ENCODE results near the gene RGPD6. TPM values are rescaled to one million over a fixed set of nuclear protein-coding genes. Genes with fewer than 3 reads are reported as not detected.
"Not testable (repeated sequence)": the region's sequence is repeated elsewhere in the genome, so short reads cannot be mapped to it uniquely, and the experiment has no call there.

The RGPD6 gene
- total RNA-seq (10 to 100 TPM; 35.1 to 45.6 TPM), polyA plus RNA-seq (1 to 10 TPM in 2 of 3 donors, under 1 TPM in 1; 0.96 to 3.2 (median 2.7) TPM), total RNA-seq (0.07 to 1.3 (median 0.71) reads per million in 6 experiments)

DNA sequence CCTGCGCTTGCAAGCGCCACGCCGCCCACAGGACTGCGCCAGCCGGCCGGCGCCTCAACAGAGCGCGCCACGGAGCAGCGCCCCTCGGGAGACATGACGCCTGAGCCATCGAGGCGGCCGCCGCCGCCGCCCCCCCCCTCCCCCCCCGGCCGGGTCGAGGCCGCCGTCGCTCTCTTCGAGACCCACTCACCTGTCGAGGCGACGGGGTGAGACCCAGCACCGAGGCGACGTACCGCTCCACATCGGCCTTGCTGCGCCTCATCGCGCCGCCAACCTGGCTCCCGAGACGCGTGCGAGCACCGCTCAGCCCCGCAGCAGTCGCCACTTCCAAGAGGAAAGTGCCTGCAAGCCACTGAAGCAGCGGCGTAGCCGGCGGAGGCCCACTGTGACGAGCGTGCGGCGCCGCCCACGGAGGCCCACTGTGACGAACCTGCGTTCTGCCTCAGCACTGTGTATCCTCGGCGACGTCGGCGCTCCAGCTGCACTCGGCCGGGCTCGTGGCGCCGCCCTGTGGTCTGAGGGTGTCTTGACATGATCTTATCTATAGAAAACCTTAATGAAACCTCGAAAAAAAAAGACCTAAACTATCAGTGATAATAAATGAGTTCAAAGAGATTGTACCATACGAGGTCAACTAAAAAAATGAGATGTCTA, at the start of gene RGPD6:
TSS of gene RGPD6 (minus strand) at position 460 of the 654 bp plus-strand sequence. CDS start at position 262, 198 bp downstream.
- POLR2A ChIA-PET, H3K9me3 Mint-ChIP-seq, H3K4me1 Mint-ChIP-seq, H3K27me3 Mint-ChIP-seq, H3K27ac Mint-ChIP-seq, H3K36me3 Mint-ChIP-seq: not testable (repeated sequence)
- DNase-seq (peak in 1 of 10 donors; percentile 8), ATAC-seq (peak; percentile 99)
- peak within 1 kb of the TSS in 1 of 10 donors; percentile 36 for H3K4me3 Mint-ChIP-seq

DNA sequence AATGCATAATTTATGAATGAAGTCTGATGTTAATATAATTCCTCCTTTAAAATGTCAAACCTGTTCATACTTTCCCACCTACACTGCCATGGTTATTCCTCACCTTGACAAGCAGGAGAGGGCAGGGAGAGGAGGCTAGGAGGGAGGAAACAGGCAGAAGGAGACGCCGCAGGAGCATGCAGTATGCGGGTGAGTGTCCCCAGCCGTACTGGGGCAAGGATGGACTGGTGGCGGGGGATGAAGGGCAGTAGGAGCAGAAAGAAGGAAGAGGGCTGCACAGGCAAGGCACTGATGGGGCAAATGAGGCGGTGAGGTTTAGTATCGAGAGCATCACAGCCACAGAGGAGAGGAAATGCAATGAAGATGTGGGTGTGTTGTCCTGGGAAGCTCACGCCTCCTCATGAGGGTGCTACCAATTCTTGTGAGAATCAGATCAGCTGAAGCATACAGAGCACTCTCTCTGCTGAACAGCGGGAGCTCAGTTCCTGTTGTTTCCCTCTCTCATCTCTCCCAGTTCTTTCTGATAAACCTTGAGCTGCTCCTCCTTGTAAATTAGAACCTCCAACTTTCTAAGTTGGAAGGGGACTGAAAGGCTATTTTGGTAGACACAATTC, 42.4 kb upstream of the RGPD6 start:
- H3K9me3 Mint-ChIP-seq, H3K27ac Mint-ChIP-seq, H3K27me3 Mint-ChIP-seq, H3K4me1 Mint-ChIP-seq, POLR2A ChIA-PET, H3K36me3 Mint-ChIP-seq, ATAC-seq, DNase-seq, H3K4me3 Mint-ChIP-seq: not testable (repeated sequence)

DNA sequence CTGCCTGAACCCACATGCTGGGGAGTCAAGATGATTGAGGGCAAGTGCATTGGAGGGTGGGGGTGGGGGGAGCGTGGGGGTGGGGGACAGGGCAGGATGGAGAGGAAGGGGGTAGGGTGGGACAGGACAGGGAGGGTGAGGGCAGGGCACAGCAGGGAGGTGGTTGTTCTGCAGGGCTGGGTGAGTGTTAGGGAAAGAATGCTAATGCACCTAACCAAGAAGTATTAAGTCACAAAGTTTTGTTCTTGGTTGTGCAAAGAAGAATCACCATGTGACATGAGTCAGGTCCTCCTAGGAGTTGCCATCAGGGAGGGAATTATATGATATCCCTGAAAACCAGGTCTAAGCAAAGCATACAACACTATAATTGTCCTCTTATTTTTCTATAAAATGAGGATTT, 36.9 kb upstream of the RGPD6 start:
- DNase-seq, H3K4me1 Mint-ChIP-seq, ATAC-seq, H3K9me3 Mint-ChIP-seq, POLR2A ChIA-PET, H3K27me3 Mint-ChIP-seq, H3K27ac Mint-ChIP-seq, H3K4me3 Mint-ChIP-seq, H3K36me3 Mint-ChIP-seq: not testable (repeated sequence)

DNA sequence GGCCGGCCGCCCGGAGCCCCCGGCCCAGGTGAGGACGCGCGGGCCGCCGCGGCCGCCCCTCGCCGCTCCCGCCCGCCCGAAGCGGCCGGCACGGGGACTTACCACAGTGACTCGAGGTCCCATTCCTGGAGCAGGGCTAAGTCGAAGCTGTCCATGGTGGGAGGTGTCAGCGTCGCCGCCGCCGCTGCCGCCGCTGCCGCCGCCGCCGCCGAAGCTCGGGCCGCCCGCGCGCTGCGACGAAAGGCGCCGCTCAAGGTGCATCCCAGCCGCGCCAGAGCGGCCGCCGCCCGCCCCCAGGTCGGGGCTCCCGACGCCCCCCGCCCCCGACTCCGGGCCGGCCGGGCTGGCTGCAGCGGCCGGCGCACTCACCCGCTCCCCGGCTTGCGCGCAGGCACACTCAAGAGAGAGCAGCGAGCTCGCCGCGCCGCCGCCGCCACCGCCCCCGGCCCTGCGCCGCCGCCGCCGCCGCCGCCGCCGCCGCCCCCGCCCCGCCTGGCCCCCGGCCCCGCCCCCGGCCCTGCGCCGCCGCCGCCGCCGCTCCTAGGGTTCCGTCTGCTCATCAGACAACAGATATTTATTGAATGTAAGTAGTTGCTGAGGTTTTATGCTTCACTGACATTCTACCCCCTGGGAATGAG, 33.7 kb upstream of the RGPD6 start:
- H3K27me3 Mint-ChIP-seq, H3K4me1 Mint-ChIP-seq, H3K27ac Mint-ChIP-seq, H3K9me3 Mint-ChIP-seq, POLR2A ChIA-PET, H3K36me3 Mint-ChIP-seq: not testable (repeated sequence)
- peak in 3 of 10 donors; percentile 4 to 14 (median 10) for DNase-seq
- peak; percentile 56 to 71 for ATAC-seq
- H3K4me3 Mint-ChIP-seq, result peak overlapping the region in 4 of 10 donors; percentile 7 to 29 (median 24)

DNA sequence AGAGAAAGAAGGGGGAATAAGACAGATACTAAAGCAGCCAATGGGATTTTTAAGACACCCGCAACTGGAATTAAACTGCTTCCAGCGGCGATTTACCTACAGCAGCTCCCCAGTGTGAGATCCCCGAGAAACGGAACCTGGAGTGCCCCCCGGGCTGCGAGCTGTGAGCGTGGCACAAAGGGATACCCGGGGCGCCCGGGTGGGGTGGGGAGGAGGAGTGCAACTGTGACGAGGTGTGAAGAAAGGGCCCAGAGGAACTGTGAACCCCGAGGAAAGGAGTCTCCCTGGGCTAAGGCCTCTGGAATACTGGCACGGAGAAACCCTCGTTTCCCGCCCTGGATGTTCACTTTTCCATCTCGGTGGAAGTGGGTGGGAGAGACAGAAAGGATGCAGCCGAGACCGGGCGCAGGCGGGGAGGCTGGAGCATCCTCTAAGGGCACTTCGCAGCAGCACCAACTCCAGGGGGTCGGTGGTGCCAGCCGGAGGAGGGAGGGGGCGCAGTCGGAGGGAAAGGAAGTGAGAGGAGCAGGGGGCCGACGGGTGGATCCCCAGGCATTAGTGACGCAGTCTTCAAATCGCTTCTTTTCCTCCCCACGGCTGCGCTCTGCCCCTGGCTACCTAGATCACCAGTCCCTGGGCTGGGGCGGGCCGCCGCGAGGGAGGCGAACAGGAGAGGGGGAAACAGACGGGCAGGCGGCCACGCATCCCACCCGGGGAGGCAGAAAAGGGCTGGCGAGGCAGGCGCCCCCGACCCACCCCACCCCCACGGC, 33.0 kb upstream of the RGPD6 start:
- DNase-seq, H3K9me3 Mint-ChIP-seq, H3K27me3 Mint-ChIP-seq, H3K27ac Mint-ChIP-seq, H3K36me3 Mint-ChIP-seq, H3K4me1 Mint-ChIP-seq, POLR2A ChIA-PET: not testable (repeated sequence)
- peak overlapping the region in 1 of 10 donors; percentile 15 for H3K4me3 Mint-ChIP-seq
- peak; percentile 63 to 75 for ATAC-seq

DNA sequence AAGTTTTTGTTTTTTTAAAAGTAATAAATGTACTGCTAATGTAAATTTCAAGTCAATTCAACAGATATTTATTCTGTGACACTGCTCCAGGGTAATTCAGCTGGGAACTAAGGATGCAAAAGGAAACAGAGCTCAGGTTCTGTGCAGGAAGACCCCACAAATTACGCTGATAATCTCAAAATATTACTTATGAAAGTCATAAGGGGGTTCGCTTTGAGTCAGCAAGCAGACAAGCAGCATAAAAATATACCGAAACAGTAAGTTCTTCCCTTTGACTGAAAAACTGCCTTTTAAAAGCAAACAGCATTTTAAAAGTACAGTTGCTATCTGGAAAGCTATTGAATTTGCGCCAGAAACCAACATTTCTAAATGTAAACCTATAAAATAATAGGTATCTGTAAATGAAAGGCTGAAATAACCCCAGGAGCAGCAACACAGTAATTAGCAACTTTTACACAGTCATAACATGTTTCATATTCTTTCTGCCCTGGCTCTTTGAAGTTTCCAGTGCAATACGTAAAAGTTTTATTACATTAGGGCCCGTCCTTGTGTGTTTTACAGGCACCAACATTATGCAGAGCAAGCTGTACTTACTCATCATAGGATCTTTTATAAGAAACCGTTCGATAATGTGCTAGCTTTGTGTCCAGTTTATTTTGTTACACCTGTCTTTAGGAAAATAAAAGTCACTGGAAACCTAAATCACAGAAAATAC, 31.9 kb upstream of the RGPD6 start:
- H3K27ac Mint-ChIP-seq, DNase-seq, H3K4me3 Mint-ChIP-seq, POLR2A ChIA-PET, H3K36me3 Mint-ChIP-seq, H3K27me3 Mint-ChIP-seq, H3K9me3 Mint-ChIP-seq, ATAC-seq, H3K4me1 Mint-ChIP-seq: not testable (repeated sequence)

DNA sequence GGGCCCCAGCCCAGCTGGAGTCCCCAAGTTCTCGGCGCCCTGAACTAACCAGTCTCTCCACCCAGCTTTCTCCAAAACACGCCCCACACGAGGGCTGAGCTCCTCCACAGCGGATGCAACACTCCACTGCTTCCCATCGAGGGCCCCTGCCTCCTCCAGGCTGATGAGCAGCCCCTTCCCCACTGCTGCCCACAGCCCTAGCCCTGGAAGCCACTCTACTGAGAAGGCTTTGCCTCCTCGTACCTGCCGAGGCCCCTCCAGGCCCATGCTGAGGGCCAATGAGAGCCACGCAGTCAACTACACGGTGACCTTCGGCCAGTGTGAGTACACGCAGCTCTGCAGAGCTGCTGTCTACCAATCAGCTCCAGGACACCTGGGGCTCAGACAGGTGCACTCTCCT, 28.0 kb upstream of the RGPD6 start:
- H3K27me3 Mint-ChIP-seq, H3K27ac Mint-ChIP-seq, POLR2A ChIA-PET, ATAC-seq, H3K36me3 Mint-ChIP-seq, H3K4me3 Mint-ChIP-seq, DNase-seq, H3K9me3 Mint-ChIP-seq, H3K4me1 Mint-ChIP-seq: not testable (repeated sequence)

DNA sequence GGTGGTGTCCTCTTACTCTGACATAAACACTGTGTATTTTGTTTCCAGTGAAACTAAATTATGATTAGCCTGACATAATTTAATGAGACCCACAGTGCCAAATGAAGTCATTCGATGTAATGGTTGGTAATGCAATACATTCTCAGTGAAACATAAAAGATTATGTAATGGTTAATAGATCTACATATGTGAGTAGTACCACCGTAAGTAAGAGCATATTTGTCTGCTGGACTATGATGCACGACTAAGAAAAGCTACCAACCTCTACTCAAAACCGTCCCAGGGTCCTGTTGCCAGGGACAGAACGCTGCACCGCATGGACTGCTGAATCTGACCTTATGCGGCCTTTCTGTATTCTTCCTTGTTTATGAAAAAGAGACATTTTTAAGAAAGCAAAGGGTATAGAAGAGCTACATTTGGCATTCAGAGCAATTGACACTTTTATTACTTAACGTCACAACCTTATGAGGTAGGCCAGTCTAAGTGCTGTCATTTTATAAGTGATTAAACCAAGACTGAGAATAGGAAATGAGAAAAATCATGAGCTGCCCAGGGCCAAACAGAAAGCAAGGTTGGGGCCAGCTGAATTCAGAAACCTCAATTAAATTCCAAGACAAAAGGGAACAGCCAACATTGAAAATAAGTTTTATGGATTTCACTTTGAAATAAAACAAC, 27.0 kb upstream of the RGPD6 start:
- POLR2A ChIA-PET, DNase-seq, H3K4me1 Mint-ChIP-seq, H3K4me3 Mint-ChIP-seq, H3K9me3 Mint-ChIP-seq, H3K36me3 Mint-ChIP-seq, ATAC-seq, H3K27ac Mint-ChIP-seq, H3K27me3 Mint-ChIP-seq: not testable (repeated sequence)

DNA sequence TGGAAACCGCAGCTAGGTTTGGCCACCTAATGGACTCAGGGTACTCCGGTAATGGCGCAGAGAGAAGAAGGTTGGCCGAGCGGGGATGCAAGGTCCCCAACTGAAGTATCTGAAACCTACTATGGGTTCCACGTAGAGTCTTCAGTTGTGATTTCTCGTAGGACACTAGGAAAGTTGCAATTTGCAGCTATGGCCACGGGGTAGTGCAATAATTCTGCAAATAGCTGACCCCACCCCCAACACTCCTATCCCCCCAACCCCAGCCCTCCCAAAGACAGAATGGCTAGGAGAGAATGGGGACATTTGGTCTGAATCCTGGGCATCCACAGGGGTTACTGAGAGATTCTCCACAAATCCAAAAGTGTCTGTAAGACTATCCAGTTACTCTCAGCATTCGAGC, 25.1 kb upstream of the RGPD6 start:
- H3K9me3 Mint-ChIP-seq, H3K4me3 Mint-ChIP-seq, POLR2A ChIA-PET, H3K27me3 Mint-ChIP-seq, H3K27ac Mint-ChIP-seq, DNase-seq, H3K4me1 Mint-ChIP-seq, ATAC-seq, H3K36me3 Mint-ChIP-seq: not testable (repeated sequence)

DNA sequence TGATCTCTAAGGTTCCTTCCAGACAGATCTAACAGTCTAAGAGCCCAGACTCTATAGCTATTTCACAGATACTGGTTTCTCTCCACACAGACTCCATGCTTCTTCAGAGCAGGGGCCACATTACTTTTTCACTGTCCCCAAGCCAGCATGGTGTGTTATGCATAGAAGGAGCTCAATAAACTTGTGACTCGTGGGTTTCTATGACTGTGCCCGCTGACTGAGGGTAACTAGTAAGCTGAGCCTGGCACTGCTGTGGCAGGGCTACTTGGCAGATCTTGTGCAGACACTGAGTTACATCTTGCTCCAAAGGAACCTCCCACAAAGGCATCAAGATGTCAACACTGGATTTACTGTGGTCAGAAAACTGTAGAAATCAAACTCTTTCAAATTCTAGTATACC, 15.0 kb upstream of the RGPD6 start:
- not testable (repeated sequence) for H3K4me1 Mint-ChIP-seq, H3K9me3 Mint-ChIP-seq

DNA sequence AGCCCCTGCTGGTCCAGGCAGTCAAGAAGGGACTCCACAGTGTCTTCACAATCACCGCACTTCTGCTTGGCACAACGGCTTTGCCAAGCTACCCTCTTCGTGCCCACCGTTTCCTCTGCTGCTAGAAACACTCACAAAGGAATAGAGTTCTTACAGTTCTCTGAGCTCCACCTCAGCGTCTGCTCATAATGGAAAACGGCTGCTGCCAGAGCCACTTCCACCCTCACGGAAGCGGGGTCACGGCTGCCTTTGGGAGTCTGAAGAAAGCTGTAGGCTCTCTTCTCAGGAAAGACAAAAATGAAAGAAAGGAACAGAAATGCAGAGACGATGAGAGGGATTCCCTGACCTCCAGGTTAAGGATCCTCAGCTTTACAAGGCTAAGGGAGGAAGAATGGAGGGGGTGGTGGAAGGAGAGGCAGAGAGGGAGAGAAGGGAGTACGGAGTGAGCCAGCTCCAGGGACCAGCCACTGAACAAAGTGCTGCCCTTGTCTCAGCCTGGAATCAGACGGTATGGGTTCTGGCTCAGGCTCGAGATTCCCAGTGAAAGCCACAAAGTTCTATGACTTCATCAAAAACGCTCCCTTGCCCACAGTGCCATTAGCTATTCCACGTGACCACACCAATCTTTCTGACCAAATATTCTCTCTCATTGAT, 12.8 kb upstream of the RGPD6 start:
- H3K27ac Mint-ChIP-seq, POLR2A ChIA-PET, H3K36me3 Mint-ChIP-seq, DNase-seq, ATAC-seq, H3K4me1 Mint-ChIP-seq, H3K4me3 Mint-ChIP-seq, H3K9me3 Mint-ChIP-seq, H3K27me3 Mint-ChIP-seq: not testable (repeated sequence)

More for the DNA sequence above, 15.0 kb upstream of the RGPD6 start:
- DNase-seq, H3K27ac Mint-ChIP-seq, H3K36me3 Mint-ChIP-seq, ATAC-seq, POLR2A ChIA-PET, H3K4me3 Mint-ChIP-seq, H3K27me3 Mint-ChIP-seq: not testable (repeated sequence)

DNA sequence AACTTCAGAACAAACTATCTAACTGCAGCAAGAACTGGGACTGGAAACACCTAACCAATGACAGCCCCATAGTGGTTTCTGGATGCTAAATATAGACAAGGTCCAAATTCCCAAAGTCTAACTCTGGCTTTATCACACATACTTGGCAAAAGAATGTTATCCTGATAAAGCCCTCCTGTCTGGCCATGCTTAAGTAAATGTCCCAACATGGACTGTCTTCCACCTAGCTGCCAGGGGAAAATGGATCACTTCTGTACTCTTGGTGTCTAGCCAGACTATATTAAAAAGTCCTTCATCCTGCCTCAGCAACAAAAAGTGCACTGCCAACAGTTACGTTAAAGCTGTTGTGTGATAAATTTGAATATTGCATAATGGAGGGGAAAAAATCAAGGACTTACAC, 11.5 kb upstream of the RGPD6 start:
- H3K27ac Mint-ChIP-seq, H3K36me3 Mint-ChIP-seq, ATAC-seq, H3K9me3 Mint-ChIP-seq, H3K4me3 Mint-ChIP-seq, H3K4me1 Mint-ChIP-seq, DNase-seq, POLR2A ChIA-PET, H3K27me3 Mint-ChIP-seq: not testable (repeated sequence)
